ENCODE measurements around the gene IFNA13.

- TF ChIP-seq, protein P1, sequence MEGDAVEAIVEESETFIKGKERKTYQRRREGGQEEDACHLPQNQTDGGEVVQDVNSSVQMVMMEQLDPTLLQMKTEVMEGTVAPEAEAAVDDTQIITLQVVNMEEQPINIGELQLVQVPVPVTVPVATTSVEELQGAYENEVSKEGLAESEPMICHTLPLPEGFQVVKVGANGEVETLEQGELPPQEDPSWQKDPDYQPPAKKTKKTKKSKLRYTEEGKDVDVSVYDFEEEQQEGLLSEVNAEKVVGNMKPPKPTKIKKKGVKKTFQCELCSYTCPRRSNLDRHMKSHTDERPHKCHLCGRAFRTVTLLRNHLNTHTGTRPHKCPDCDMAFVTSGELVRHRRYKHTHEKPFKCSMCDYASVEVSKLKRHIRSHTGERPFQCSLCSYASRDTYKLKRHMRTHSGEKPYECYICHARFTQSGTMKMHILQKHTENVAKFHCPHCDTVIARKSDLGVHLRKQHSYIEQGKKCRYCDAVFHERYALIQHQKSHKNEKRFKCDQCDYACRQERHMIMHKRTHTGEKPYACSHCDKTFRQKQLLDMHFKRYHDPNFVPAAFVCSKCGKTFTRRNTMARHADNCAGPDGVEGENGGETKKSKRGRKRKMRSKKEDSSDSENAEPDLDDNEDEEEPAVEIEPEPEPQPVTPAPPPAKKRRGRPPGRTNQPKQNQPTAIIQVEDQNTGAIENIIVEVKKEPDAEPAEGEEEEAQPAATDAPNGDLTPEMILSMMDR (optimal IDR thresholded peaks at IDR 0.05 in 1 of 3, IDR thresholded peaks at IDR 0.05 in 1 of 3, conservative IDR thresholded peaks at IDR 0.05 in 1 of 3; ENCODE audit: extremely low read depth in 1 of 3, insufficient read depth in 2 of 3, low read length in 3 of 3) = no peak
- no peak for TF ChIP-seq EZH2 (IDR thresholded peaks at IDR 0.05; ENCODE audit: low read length)
Observed at GRCh38 chr9:21408817-21409216, 41.0 kb upstream of the IFNA13 start, which contains the start of gene IFNA8.

All from keratinocyte (primary cell).